ENCODE data around the gene PALD1.

PALD1 gene

GRCh38 chr10:70557086-70557845, 78.7 kb downstream of the PALD1 start:
- DNase-seq (ENCODE audit: low read depth in 3 of 3), result no peak

- no peak for DNase-seq (ENCODE audit: low read depth in 3 of 3)
Observed at GRCh38 chr10:70557876-70558275, 79.3 kb downstream of the PALD1 start.

- no peak for DNase-seq (ENCODE audit: low read depth in 3 of 3)
Observed at GRCh38 chr10:70558295-70558694, 79.7 kb downstream of the PALD1 start.

GRCh38 chr10:70558871-70559810, 80.6 kb downstream of the PALD1 start:
- DNase-seq (ENCODE audit: low read depth in 3 of 3), result peak; percentile 38 to 68 (median 53)

GRCh38 chr10:70559861-70560260, 81.3 kb downstream of the PALD1 start:
- DNase-seq (ENCODE audit: low read depth in 3 of 3), result no peak

GRCh38 chr10:70560511-70560941, 82.0 kb downstream of the PALD1 start:
- DNase-seq (ENCODE audit: low read depth in 3 of 3), result no peak

- DNase-seq (ENCODE audit: low read depth in 3 of 3), result no peak
Observed at GRCh38 chr10:70561070-70561469, 82.5 kb downstream of the PALD1 start.

- DNase-seq (ENCODE audit: low read depth in 3 of 3), result no peak
Observed at GRCh38 chr10:70561558-70561957, 83.0 kb downstream of the PALD1 start.

- DNase-seq (ENCODE audit: low read depth in 3 of 3), result no peak
Observed at GRCh38 chr10:70562036-70562755, 83.6 kb downstream of the PALD1 start.

- DNase-seq (ENCODE audit: low read depth in 3 of 3), result no peak
Observed at GRCh38 chr10:70563230-70563629, 84.7 kb downstream of the PALD1 start.

- no peak for DNase-seq (ENCODE audit: low read depth in 3 of 3)
Observed at GRCh38 chr10:70564113-70564725, 85.7 kb downstream of the PALD1 start.

GRCh38 chr10:70564901-70565351, 86.4 kb downstream of the PALD1 start:
- DNase-seq (ENCODE audit: low read depth in 3 of 3), result no peak

- DNase-seq (ENCODE audit: low read depth in 3 of 3), result no peak
Observed at GRCh38 chr10:70565556-70566514, 87.3 kb downstream of the PALD1 start.

GRCh38 chr10:70566515-70567290, 88.1 kb downstream of the PALD1 start:
- no peak for DNase-seq (ENCODE audit: low read depth in 3 of 3)

- no peak for DNase-seq (ENCODE audit: low read depth in 3 of 3)
Observed at GRCh38 chr10:70567603-70568002, 89.0 kb downstream of the PALD1 start.

- no peak for DNase-seq (ENCODE audit: low read depth in 3 of 3)
Observed at GRCh38 chr10:70568113-70568512, 89.5 kb downstream of the PALD1 start.

- no peak for DNase-seq (ENCODE audit: low read depth in 3 of 3)
Observed at GRCh38 chr10:70568781-70569495, 90.4 kb downstream of the PALD1 start.

- DNase-seq (ENCODE audit: low read depth in 3 of 3), result no peak
Observed at GRCh38 chr10:70571236-70571635, 92.7 kb downstream of the PALD1 start.

All from stimulated activated CD4-positive, alpha-beta T cell treated with anti-CD3 and anti-CD28 coated beads, TNF-alpha, amount 100 ng/mL, for 24 hours (primary cell).